ENCODE results near the gene CAMTA1.

- TF ChIP-seq CTCF (IDR thresholded peaks at IDR 0.05; ENCODE audit: low read depth, low read length, missing input control) (no peak), ZBTB33 (IDR thresholded peaks at IDR 0.05) (no peak), YY1 (IDR thresholded peaks at IDR 0.05) (no peak), RAD21 (IDR thresholded peaks at IDR 0.05) (no peak), REST (IDR thresholded peaks at IDR 0.05) (no peak), GABPA (IDR thresholded peaks at IDR 0.05 in 1 of 2, conservative IDR thresholded peaks at IDR 0.05 in 1 of 2) (no peak), TAF1 (conservative IDR thresholded peaks at IDR 0.05) (no peak), ATF3 (IDR thresholded peaks at IDR 0.05) (no peak), MAX (IDR thresholded peaks at IDR 0.05) (no peak), HNF4A (conservative IDR thresholded peaks at IDR 0.05) (no peak), EGR1 (IDR thresholded peaks at IDR 0.05; ENCODE audit: low read depth in 2 of 2) (no peak), SP1 (IDR thresholded peaks at IDR 0.05) (no peak)
Measured at GRCh38 chr1:7745783-7746182, 960.5 kb downstream of the CAMTA1 start.

Data from liver (tissue), 3 donors.